CD8-positive, alpha-beta memory T cell (primary cell): ENCODE measurements around the gene EVX2. TPM values are rescaled to one million over a fixed set of nuclear protein-coding genes. Genes with fewer than 3 reads are reported as not detected.
A peak's percentile ranks its signal among the peaks of the same experiment; 100 is the strongest.

ENCODE experiments used
- CTCF ChIA-PET: fragments of 350-600 bp; sonication (Branson Sonifier 250); formaldehyde crosslinking; loops from one replicate; lab custom pipeline; 2021; ENCODE audit warnings: antibody characterized with exemption; lab: Charles Lee
- POLR2A ChIA-PET: fragments of 350-600 bp; sonication (Branson Sonifier 250); formaldehyde crosslinking; loops from one replicate; lab custom pipeline; 2021; ENCODE audit warnings: antibody characterized with exemption; lab: Charles Lee
- DNase-seq, 5 donors: peaks; one replicate each; pipeline versions ENCODE4 v3.0.0 to v3.0.0-alpha.2; 2020 to 2022; ENCODE audit warnings: mixed read lengths in 1 of 5
- H3K27ac ChIP-seq: one replicate; pipeline ENCODE4 v1.7.0; 2013; ENCODE audit warnings: low read depth, mild to moderate bottlenecking, low read length, moderate library complexity
- H3K27me3 ChIP-seq: 2 replicates; pipeline ENCODE4 v1.7.0; 2013; ENCODE audit warnings: low read length, mild to moderate bottlenecking; ENCODE audit not compliant: insufficient read depth, poor library complexity, severe bottlenecking
- H3K36me3 ChIP-seq: 2 replicates; pipeline ENCODE4 v1.7.0; 2013; ENCODE audit warnings: mild to moderate bottlenecking, low read length, moderate library complexity; ENCODE audit not compliant: insufficient read depth
- H3K4me1 ChIP-seq: 2 replicates; pipeline ENCODE4 v1.7.0; 2013; ENCODE audit warnings: mild to moderate bottlenecking, low read length, moderate library complexity; ENCODE audit not compliant: insufficient read depth
- H3K4me3 ChIP-seq: 2 replicates; pipeline ENCODE4 v1.7.0; 2013; ENCODE audit warnings: mild to moderate bottlenecking, low read length
- H3K9me3 ChIP-seq: 2 replicates; pipeline ENCODE4 v1.7.0; 2013; ENCODE audit warnings: mild to moderate bottlenecking, low read length
- H3K27ac Mint-ChIP-seq, 8 donors: one replicate each; pipeline ENCODE4 v1.8.0; 2020 to 2021; ENCODE audit warnings: mixed read lengths in 8 of 8, mild to moderate bottlenecking in 6 of 8, inconsistent platforms in 3 of 8, moderate library complexity in 3 of 8
- H3K27me3 Mint-ChIP-seq, 2 donors: one replicate each; pipeline ENCODE4 v1.8.0; 2020 to 2021; ENCODE audit warnings: mixed read lengths in 2 of 2, mild to moderate bottlenecking in 1 of 2, moderate library complexity in 1 of 2
- H3K36me3 Mint-ChIP-seq, 3 donors: one replicate each; pipeline ENCODE4 v1.8.0; 2020 to 2021; ENCODE audit warnings: mixed read lengths in 3 of 3, inconsistent platforms in 1 of 3, mild to moderate bottlenecking in 1 of 3
- H3K4me1 Mint-ChIP-seq, 3 donors: one replicate each; pipeline ENCODE4 v1.8.0; 2020 to 2021; ENCODE audit warnings: mixed read lengths in 3 of 3, inconsistent platforms in 1 of 3, mild to moderate bottlenecking in 1 of 3
- H3K4me3 Mint-ChIP-seq, 7 donors: one replicate each; pipeline ENCODE4 v1.8.0; 2020 to 2021; ENCODE audit warnings: mixed read lengths in 7 of 7, mild to moderate bottlenecking in 6 of 7, moderate library complexity in 4 of 7, inconsistent platforms in 2 of 7
- H3K9me3 Mint-ChIP-seq, 5 donors: one replicate each; pipeline ENCODE4 v1.8.0; 2020 to 2022; ENCODE audit warnings: mixed read lengths in 5 of 5, mild to moderate bottlenecking in 3 of 5, moderate library complexity in 2 of 5, inconsistent platforms in 1 of 5
- polyA plus RNA-seq: library from polyadenylated mRNA; unstranded; fragments of 300-500 nt; fragmentation: Illumina TruSeq; gene quantifications from one replicate; pipeline ENCODE4 v1.2.3, GENCODE V29; 2021
- total RNA-seq, 2 experiments: library from RNA; stranded (reverse); gene quantifications; one replicate each; pipeline ENCODE4 v1.2.3, GENCODE V29; 2021

EVX2 gene
- total and polyA plus RNA-seq, 3 experiments from 2014 or later, result not detected

- Mint-ChIP-seq H3K27ac (peak overlapping the region in 1 of 8 donors; percentile 40), H3K36me3 (no peaks in the 10 kb centered on the region), H3K4me3 (no peak overlapping the region), H3K9me3 (peaks cover 8 to 24% (median 17%) of the 10 kb centered on the region in 5 donors), H3K4me1 (peaks cover 2 to 7% (median 3%) of the 10 kb centered on the region in 3 donors), H3K27me3 (peaks cover 84 to 92% of the 10 kb centered on the region in 2 donors)
- POLR2A ChIA-PET, result no interaction called here
- Histone ChIP-seq H3K9me3 (no peaks in the 10 kb centered on the region), H3K27me3 (peaks cover 73% of the 10 kb centered on the region), H3K27ac (no peak overlapping the region), H3K4me3 (no peak overlapping the region), H3K36me3 (no peaks in the 10 kb centered on the region), H3K4me1 (no peaks in the 10 kb centered on the region)
- no peak for DNase-seq
- CTCF ChIA-PET, result interaction anchor here (1.5 kb wide), 1 partner anchor 54 kb away, joined by 5 read pairs; no protein-coding TSS in a partner anchor
Measured at GRCh38 chr2:176072951-176073904, 10.5 kb downstream of the EVX2 start.

- no peaks in the 10 kb centered on the region for H3K36me3 Mint-ChIP-seq
- Histone ChIP-seq H3K36me3 (no peaks in the 10 kb centered on the region), H3K27me3 (peaks cover 76% of the 10 kb centered on the region), H3K27ac (no peak overlapping the region), H3K9me3 (no peaks in the 10 kb centered on the region), H3K4me3 (no peak overlapping the region), H3K4me1 (no peaks in the 10 kb centered on the region)
- peaks cover 2 to 16% (median 3%) of the 10 kb centered on the region in 3 donors for H3K4me1 Mint-ChIP-seq
- H3K27ac Mint-ChIP-seq, result no peak overlapping the region
- peaks cover 91 to 96% of the 10 kb centered on the region in 2 donors for H3K27me3 Mint-ChIP-seq
- H3K4me3 Mint-ChIP-seq, result no peak overlapping the region
- CTCF ChIA-PET, result no interaction called here
- POLR2A ChIA-PET, result no interaction called here
- DNase-seq, result no peak
- H3K9me3 Mint-ChIP-seq, result peaks cover 5 to 22% (median 15%) of the 10 kb centered on the region in 5 donors
Measured at GRCh38 chr2:176072292-176072669, 11.5 kb downstream of the EVX2 start.

GRCh38 chr2:176071330-176072291, 12.2 kb downstream of the EVX2 start:
- ChIA-PET CTCF (no interaction called here), POLR2A (no interaction called here)
- Histone ChIP-seq H3K27ac (no peak overlapping the region), H3K36me3 (no peaks in the 10 kb centered on the region), H3K9me3 (no peaks in the 10 kb centered on the region), H3K4me3 (no peak overlapping the region), H3K4me1 (no peaks in the 10 kb centered on the region), H3K27me3 (peaks cover 74% of the 10 kb centered on the region)
- peaks cover 2 to 17% (median 3%) of the 10 kb centered on the region in 3 donors for H3K4me1 Mint-ChIP-seq
- H3K36me3 Mint-ChIP-seq, result no peaks in the 10 kb centered on the region
- peaks cover 88 to 91% of the 10 kb centered on the region in 2 donors for H3K27me3 Mint-ChIP-seq
- no peak overlapping the region for H3K27ac Mint-ChIP-seq
- H3K4me3 Mint-ChIP-seq, result no peak overlapping the region
- H3K9me3 Mint-ChIP-seq, result peaks cover 4 to 17% (median 13%) of the 10 kb centered on the region in 5 donors
- no peak for DNase-seq

- H3K9me3 ChIP-seq, result no peaks in the 10 kb centered on the region
- CTCF ChIA-PET, result no interaction called here
- H3K27ac ChIP-seq, result no peak overlapping the region
- POLR2A ChIA-PET, result no interaction called here
- Mint-ChIP-seq H3K9me3 (peaks cover 0 to 4% (median 0%) of the 10 kb centered on the region in 5 donors), H3K4me3 (peak overlapping the region in 1 of 7 donors; percentile 32), H3K27ac (peak overlapping the region in 1 of 8 donors; percentile 11), H3K4me1 (peaks cover 2 to 17% (median 9%) of the 10 kb centered on the region in 3 donors), H3K36me3 (no peaks in the 10 kb centered on the region), H3K27me3 (peaks cover 80 to 86% of the 10 kb centered on the region in 2 donors)
- H3K36me3 ChIP-seq, result no peaks in the 10 kb centered on the region
- no peak for DNase-seq
- H3K4me1 ChIP-seq, result no peaks in the 10 kb centered on the region
- peaks cover 52% of the 10 kb centered on the region for H3K27me3 ChIP-seq
- no peak overlapping the region for H3K4me3 ChIP-seq
Measured at GRCh38 chr2:176068419-176068832, 15.3 kb downstream of the EVX2 start.

GRCh38 chr2:176067589-176068418, 16.0 kb downstream of the EVX2 start:
- Histone ChIP-seq H3K9me3 (no peaks in the 10 kb centered on the region), H3K27me3 (peaks cover 46% of the 10 kb centered on the region), H3K36me3 (no peaks in the 10 kb centered on the region), H3K4me3 (no peak overlapping the region), H3K4me1 (no peaks in the 10 kb centered on the region), H3K27ac (no peak overlapping the region)
- ChIA-PET CTCF (no interaction called here), POLR2A (no interaction called here)
- Mint-ChIP-seq H3K27ac (no peak overlapping the region), H3K9me3 (peaks cover 0 to 4% (median 0%) of the 10 kb centered on the region in 5 donors), H3K4me3 (peak overlapping the region in 2 of 7 donors; percentile 5 to 37), H3K36me3 (no peaks in the 10 kb centered on the region), H3K27me3 (peaks cover 75 to 85% of the 10 kb centered on the region in 2 donors), H3K4me1 (peaks cover 0 to 17% (median 9%) of the 10 kb centered on the region in 3 donors)
- DNase-seq, result no peak

- CTCF ChIA-PET, result no interaction called here
- POLR2A ChIA-PET, result no interaction called here
- Mint-ChIP-seq H3K4me1 (peaks cover 0 to 17% (median 5%) of the 10 kb centered on the region in 3 donors), H3K9me3 (peaks cover 0 to 4% (median 0%) of the 10 kb centered on the region in 5 donors), H3K36me3 (no peaks in the 10 kb centered on the region), H3K27ac (peak overlapping the region in 1 of 8 donors; percentile 39), H3K27me3 (peaks cover 68 to 85% of the 10 kb centered on the region in 2 donors), H3K4me3 (peak overlapping the region in 1 of 7 donors; percentile 37)
- H3K4me1 ChIP-seq, result no peaks in the 10 kb centered on the region
- H3K9me3 ChIP-seq, result no peaks in the 10 kb centered on the region
- H3K36me3 ChIP-seq, result no peaks in the 10 kb centered on the region
- H3K27ac ChIP-seq, result no peak overlapping the region
- H3K27me3 ChIP-seq, result peaks cover 39% of the 10 kb centered on the region
- no peak for DNase-seq
- H3K4me3 ChIP-seq, result no peak overlapping the region
Measured at GRCh38 chr2:176066645-176067588, 16.8 kb downstream of the EVX2 start.
